Esophagus (tissue), 2 donors: ENCODE measurements around the gene FAM114A1. TPM values are rescaled to one million over a fixed set of nuclear protein-coding genes. Genes with fewer than 3 reads are reported as not detected.
"Not testable (repeated sequence)": the region's sequence is repeated elsewhere in the genome, so short reads cannot be mapped to it uniquely, and the experiment has no call there.

Source experiments
- H3K27ac ChIP-seq, 2 donors: one replicate each; pipeline ENCODE4 v1.5.1; 2013; ENCODE audit warnings: low read depth in 2 of 2, mild to moderate bottlenecking in 2 of 2, inconsistent platforms in 1 of 2, low read length in 1 of 2, moderate library complexity in 1 of 2
- H3K27me3 ChIP-seq, 2 donors: one replicate each; pipeline ENCODE4 v1.6.1; 2013; ENCODE audit warnings: low read length in 2 of 2, control low read depth in 1 of 2, mild to moderate bottlenecking in 1 of 2; ENCODE audit not compliant: insufficient read depth in 2 of 2, control insufficient read depth in 1 of 2
- H3K36me3 ChIP-seq, 2 donors: one replicate each; pipeline ENCODE4 v1.6.1; 2013; ENCODE audit warnings: low read length in 1 of 2; ENCODE audit not compliant: control insufficient read depth in 2 of 2, insufficient read depth in 2 of 2
- H3K4me1 ChIP-seq, 2 donors: one replicate each; pipeline ENCODE4 v1.6.1; 2013; ENCODE audit warnings: low read length in 1 of 2; ENCODE audit not compliant: control insufficient read depth in 2 of 2, insufficient read depth in 2 of 2
- H3K4me3 ChIP-seq, 2 donors: one replicate each; pipeline ENCODE4 v1.5.1; 2013; ENCODE audit warnings: low read length in 2 of 2, mild to moderate bottlenecking in 2 of 2, low read depth in 1 of 2, moderate library complexity in 1 of 2
- H3K9me3 ChIP-seq, 2 donors: one replicate each; pipeline ENCODE4 v1.6.1; 2013; ENCODE audit warnings: mild to moderate bottlenecking in 2 of 2, low read depth in 1 of 2, low read length in 1 of 2, moderate library complexity in 1 of 2; ENCODE audit not compliant: control insufficient read depth in 2 of 2, insufficient read depth in 1 of 2
- WGBS, 2 donors: extraction: QIAGEN DNeasy Blood & Tissue Kit; methylation state at CpG; one replicate each; pipeline ENCODE4 v1.1.7; 2013; 5-methylcytosine and 5-hydroxymethylcytosine counted together
- polyA plus RNA-seq, 2 donors: library from polyadenylated mRNA; stranded (reverse); fragments of 200-250 nt; gene quantifications; one replicate each; pipeline ENCODE4 v1.2.3, GENCODE V29; 2013
- donor health status: healthy with polysubstance abuse.
- donor health status: Bipolar disorder and iron deficiency.

Gene FAM114A1
- polyA plus RNA-seq, 2 donors, result 13.5 to 21.4 TPM

GRCh38 chr4:38951598-38951997 is 84.0 kb downstream of the FAM114A1 start:
- no peak overlapping the region for H3K27ac ChIP-seq
- H3K4me3 ChIP-seq, result no peak overlapping the region

DNA sequence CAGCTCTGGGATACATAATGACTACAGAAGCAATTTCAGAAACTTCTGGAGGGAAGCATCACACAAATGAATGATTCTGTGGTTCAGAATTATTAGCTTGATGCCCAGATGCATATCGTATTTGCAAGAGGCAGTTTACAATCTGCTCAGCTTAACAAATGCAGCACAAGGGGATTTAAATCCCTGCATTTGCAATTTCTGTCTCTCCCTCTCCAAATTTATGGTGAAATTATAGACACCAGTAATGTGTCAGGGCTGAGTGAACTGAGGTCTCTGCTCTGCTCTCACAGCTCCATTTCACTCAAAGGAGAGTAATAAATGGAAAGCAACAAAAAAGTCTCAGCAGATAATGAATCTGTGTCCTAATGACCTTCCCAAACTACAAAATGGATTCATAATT is 84.4 kb downstream of the FAM114A1 start:
- Histone ChIP-seq H3K27ac (no peak overlapping the region), H3K27me3 (no peaks in the 10 kb centered on the region), H3K36me3 (no peaks in the 10 kb centered on the region), H3K4me1 (no peaks in the 10 kb centered on the region), H3K4me3 (no peak overlapping the region), H3K9me3 (no peaks in the 10 kb centered on the region)
- WGBS, 2 donors, result 38 to 64% methylated on average over 1 of the region's 1 CpG

More at GRCh38 chr4:38951598-38951997, 84.0 kb downstream of the FAM114A1 start:
- Histone ChIP-seq H3K9me3 (no peaks in the 10 kb centered on the region), H3K36me3 (no peaks in the 10 kb centered on the region), H3K4me1 (no peaks in the 10 kb centered on the region), H3K27me3 (no peaks in the 10 kb centered on the region)
- 65 to 66% methylated on average over 2 of the region's 2 CpGs for WGBS, 2 donors

- Histone ChIP-seq H3K4me3 (no peak overlapping the region), H3K4me1 (no peaks in the 10 kb centered on the region), H3K36me3 (no peaks in the 10 kb centered on the region), H3K27me3 (no peaks in the 10 kb centered on the region), H3K9me3 (no peaks in the 10 kb centered on the region), H3K27ac (no peak overlapping the region)
These were observed 87.1 kb downstream of the FAM114A1 start for GRCh38 chr4:38954727-38955126.

- Histone ChIP-seq H3K4me1 (no peaks in the 10 kb centered on the region), H3K4me3 (no peak overlapping the region), H3K27me3 (no peaks in the 10 kb centered on the region), H3K9me3 (no peaks in the 10 kb centered on the region), H3K36me3 (no peaks in the 10 kb centered on the region), H3K27ac (no peak overlapping the region)
- WGBS, 2 donors, result 88 to 90% methylated on average over 4 of the region's 4 CpGs
These were observed 88.4 kb downstream of the FAM114A1 start for GRCh38 chr4:38955957-38956356.

GRCh38 chr4:38957261-38957815 is 89.7 kb downstream of the FAM114A1 start:
- 30 to 39% methylated on average over 5 of the region's 5 CpGs for WGBS, 2 donors
- no peaks in the 10 kb centered on the region for H3K36me3 ChIP-seq
- no peaks in the 10 kb centered on the region for H3K9me3 ChIP-seq
- no peak overlapping the region for H3K27ac ChIP-seq
- H3K4me1 ChIP-seq, result no peaks in the 10 kb centered on the region
- no peaks in the 10 kb centered on the region for H3K27me3 ChIP-seq
- H3K4me3 ChIP-seq, result no peak overlapping the region

DNA sequence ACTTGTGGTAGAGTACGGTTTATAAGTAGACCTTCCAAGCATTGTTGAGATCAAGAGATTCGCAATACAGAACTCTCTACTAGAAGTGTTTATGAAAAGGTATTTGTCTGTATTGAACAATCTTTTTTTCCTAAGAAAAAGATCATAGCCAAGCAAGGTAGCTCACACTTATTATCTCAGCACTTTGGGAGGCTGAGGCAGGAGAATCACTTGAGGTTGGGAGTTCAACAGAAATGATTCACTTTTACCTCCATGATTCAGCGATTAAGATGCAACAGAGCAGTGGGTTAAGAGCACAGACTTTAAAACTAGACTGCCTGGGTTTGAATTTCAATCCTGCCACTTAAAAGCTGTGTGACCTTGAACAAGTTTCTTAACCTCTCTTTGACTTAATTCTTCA is 90.3 kb downstream of the FAM114A1 start:
- Histone ChIP-seq H3K9me3 (no peaks in the 10 kb centered on the region), H3K4me1 (no peaks in the 10 kb centered on the region)
- 93% methylated on average over 3 of the region's 3 CpGs for WGBS, 2 donors

DNA sequence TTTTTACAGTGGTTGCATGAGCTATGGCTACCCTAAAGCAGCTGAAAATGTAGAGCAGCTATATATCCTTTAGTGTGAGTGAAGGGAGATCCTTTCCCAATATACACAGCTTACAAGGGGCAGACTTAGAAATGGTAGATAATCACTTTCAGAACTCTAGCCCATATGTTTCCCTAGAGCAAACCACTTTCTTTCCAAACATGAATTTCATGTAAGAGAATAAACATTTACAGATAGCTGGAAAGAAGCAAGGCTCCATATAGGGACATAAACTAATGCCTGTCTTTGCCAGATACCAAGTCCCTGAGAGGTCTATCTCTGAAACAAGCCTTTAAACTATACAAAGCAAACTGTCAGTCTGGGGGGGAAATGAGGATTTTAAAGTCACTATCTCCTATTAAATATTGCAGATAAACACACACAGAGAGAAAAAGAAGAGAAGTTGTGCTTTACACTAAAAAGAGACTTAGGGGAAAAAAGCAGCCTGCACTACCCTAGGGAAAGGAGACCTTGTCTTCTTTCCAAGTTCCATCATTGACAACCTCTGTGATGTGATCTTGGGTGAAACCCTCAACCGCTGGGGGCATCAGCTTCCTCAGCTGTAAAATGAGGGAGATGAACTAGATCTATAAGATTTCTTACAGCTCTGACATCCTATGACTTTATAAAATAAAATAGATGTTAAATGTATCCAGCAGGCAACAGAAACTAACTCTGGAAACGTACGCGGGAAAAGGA is 91.0 kb downstream of the FAM114A1 start:
- 83 to 91% methylated on average over 4 of the region's 4 CpGs for WGBS, 2 donors
- Histone ChIP-seq H3K27me3 (no peaks in the 10 kb centered on the region), H3K36me3 (no peaks in the 10 kb centered on the region), H3K27ac (no peak overlapping the region), H3K4me1 (no peaks in the 10 kb centered on the region), H3K4me3 (no peak overlapping the region), H3K9me3 (no peaks in the 10 kb centered on the region)

More for the DNA sequence above, 90.3 kb downstream of the FAM114A1 start:
- no peak overlapping the region for H3K4me3 ChIP-seq
- H3K27ac ChIP-seq, result no peak overlapping the region
- no peaks in the 10 kb centered on the region for H3K27me3 ChIP-seq
- H3K36me3 ChIP-seq, result no peaks in the 10 kb centered on the region

GRCh38 chr4:38959248-38959647 is 91.6 kb downstream of the FAM114A1 start:
- not testable (repeated sequence) for H3K9me3 ChIP-seq, H3K36me3 ChIP-seq, H3K27ac ChIP-seq, H3K4me3 ChIP-seq, H3K27me3 ChIP-seq, H3K4me1 ChIP-seq
- 88 to 93% methylated on average over 5 of the region's 5 CpGs for WGBS, 2 donors

- 86 to 87% methylated on average over 11 of the region's 11 CpGs for WGBS, 2 donors
- H3K36me3 ChIP-seq, result no peaks in the 10 kb centered on the region
These were observed 97.6 kb downstream of the FAM114A1 start for GRCh38 chr4:38964942-38965775.

More at GRCh38 chr4:38964942-38965775, 97.6 kb downstream of the FAM114A1 start:
- H3K4me3 ChIP-seq, result no peak overlapping the region
- no peaks in the 10 kb centered on the region for H3K9me3 ChIP-seq
- no peaks in the 10 kb centered on the region for H3K27me3 ChIP-seq
- no peak overlapping the region for H3K27ac ChIP-seq
- peaks cover 0 to 2% of the 10 kb centered on the region in 2 donors for H3K4me1 ChIP-seq
